Inflammatory macrophage treated with lipopolysaccharide for 1 hour (primary cell): ENCODE results near the gene HS3ST2.
"Not testable (repeated sequence)": the region's sequence is repeated elsewhere in the genome, so short reads cannot be mapped to it uniquely, and the experiment has no call there.

Experiments used
- DNase-seq, 2 donors: peaks; one replicate each; pipeline ENCODE4 v3.0.0-alpha.2; 2020 to 2022

The HS3ST2 gene

GRCh38 chr16:22814711-22815105, 746 bp downstream of the HS3ST2 start:
- no peak for DNase-seq

GRCh38 chr16:22815863-22816262, 1.9 kb downstream of the HS3ST2 start:
- no peak for DNase-seq

- no peak for DNase-seq
Measured at GRCh38 chr16:22816475-22816874, 2.5 kb downstream of the HS3ST2 start.

- DNase-seq: not testable (repeated sequence)
Measured at GRCh38 chr16:22818736-22819135, 4.8 kb downstream of the HS3ST2 start.

GRCh38 chr16:22838681-22839080, 24.7 kb downstream of the HS3ST2 start:
- no peak for DNase-seq

- not testable (repeated sequence) for DNase-seq
Measured at GRCh38 chr16:22842031-22842430, 28.1 kb downstream of the HS3ST2 start.

- no peak for DNase-seq
Measured at GRCh38 chr16:22843122-22843521, 29.2 kb downstream of the HS3ST2 start.

GRCh38 chr16:22843856-22844255, 29.9 kb downstream of the HS3ST2 start:
- DNase-seq: peak; percentile 10 to 18

- peak; percentile 15 to 74 for DNase-seq
Measured at GRCh38 chr16:22844416-22844815, 30.5 kb downstream of the HS3ST2 start.

GRCh38 chr16:22847100-22847499, 33.1 kb downstream of the HS3ST2 start:
- DNase-seq: no peak

- no peak for DNase-seq
Measured at GRCh38 chr16:22847690-22848089, 33.7 kb downstream of the HS3ST2 start.

GRCh38 chr16:22848451-22848850, 34.5 kb downstream of the HS3ST2 start:
- no peak for DNase-seq

GRCh38 chr16:22849517-22849916, 35.6 kb downstream of the HS3ST2 start:
- DNase-seq: no peak

- no peak for DNase-seq
Measured at GRCh38 chr16:22855231-22855630, 41.3 kb downstream of the HS3ST2 start.

- no peak for DNase-seq
Measured at GRCh38 chr16:22857296-22858025, 43.5 kb downstream of the HS3ST2 start.

GRCh38 chr16:22859925-22860324, 46.0 kb downstream of the HS3ST2 start:
- no peak for DNase-seq

- peak; percentile 51 to 76 for DNase-seq
Measured at GRCh38 chr16:22861580-22861979, 47.6 kb downstream of the HS3ST2 start.

GRCh38 chr16:22862046-22862445, 48.1 kb downstream of the HS3ST2 start:
- DNase-seq: peak; percentile 14 to 55

GRCh38 chr16:22864375-22864774, 50.4 kb downstream of the HS3ST2 start:
- DNase-seq: no peak

- DNase-seq: no peak
Measured at GRCh38 chr16:22868593-22869224, 54.7 kb downstream of the HS3ST2 start.

- no peak for DNase-seq
Measured at GRCh38 chr16:22871861-22872260, 57.9 kb downstream of the HS3ST2 start.

- no peak for DNase-seq
Measured at GRCh38 chr16:22874394-22874793, 60.4 kb downstream of the HS3ST2 start.

GRCh38 chr16:22878955-22879354, 65.0 kb downstream of the HS3ST2 start:
- DNase-seq: no peak

- no peak for DNase-seq
Measured at GRCh38 chr16:22879466-22879865, 65.5 kb downstream of the HS3ST2 start.

- no peak for DNase-seq
Measured at GRCh38 chr16:22882981-22883380, 69.0 kb downstream of the HS3ST2 start.
